ENCODE measurements around the gene TEAD1.
"Not testable (repeated sequence)": the region's sequence is repeated elsewhere in the genome, so short reads cannot be mapped to it uniquely, and the experiment has no call there.

The TEAD1 gene

DNA sequence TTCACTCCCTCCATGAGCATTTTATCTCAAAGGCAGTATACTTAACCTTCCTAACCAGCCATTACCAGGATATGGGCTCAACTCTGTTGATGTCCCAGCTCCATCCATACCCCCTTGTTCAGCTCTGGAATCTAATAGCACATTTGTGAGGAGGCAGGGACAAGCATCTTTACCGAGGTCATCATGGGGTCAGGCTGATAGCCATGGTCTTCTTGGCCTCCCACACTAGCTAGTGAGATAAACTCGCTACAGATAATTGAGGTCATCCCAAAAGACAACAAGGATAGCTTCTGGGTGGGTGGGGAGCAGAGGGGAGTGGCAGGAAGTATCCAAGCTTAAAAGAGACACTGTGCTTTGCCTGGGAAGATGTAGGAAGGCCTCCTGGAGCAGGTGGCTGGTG lies 193.3 kb downstream of the TEAD1 start:
- Histone ChIP-seq H3K4me3 (no peak overlapping the region), H3K27ac (no peak overlapping the region), H3K4me2 (no peak overlapping the region), H3K4me1 (0 out of 20 replicates have a peak, but pooled peaks cover 0 to 5% (median 0%) of the 10 kb centered on the region in 10 experiments), H3K36me3 (no peaks in the 10 kb centered on the region), H3K27me3 (no peaks in the 10 kb centered on the region), H4K20me1 (no peaks in the 10 kb centered on the region), H3K9ac (no peak overlapping the region), H3K9me3 (replicated peaks in 1 of 11) (no peaks in the 10 kb centered on the region)
- no peak for TF ChIP-seq Cebpa-rat (IDR thresholded peaks at IDR 0.05)

- Histone ChIP-seq H3K4me2 (no peak overlapping the region), H3K9ac (no peak overlapping the region), H3K4me3 (no peak overlapping the region), H3K9me3 (replicated peaks in 1 of 11) (no peaks in the 10 kb centered on the region), H4K20me1 (no peaks in the 10 kb centered on the region), H3K4me1 (0 out of 20 replicates have a peak, but pooled peaks cover 0 to 5% (median 0%) of the 10 kb centered on the region in 10 experiments), H3K27ac (no peak overlapping the region), H3K36me3 (no peaks in the 10 kb centered on the region), H3K27me3 (no peaks in the 10 kb centered on the region)
- TF ChIP-seq Cebpa-rat (IDR thresholded peaks at IDR 0.05) = no peak
These were observed 194.3 kb downstream of the TEAD1 start for GRCh38 chr11:12868315-12869073.

- no peak overlapping the region for H3K9ac ChIP-seq
- H3K4me1 ChIP-seq = no peaks in the 10 kb centered on the region
- no peaks in the 10 kb centered on the region for H3K27me3 ChIP-seq
- H3K4me2 ChIP-seq = no peak overlapping the region
- H3K27ac ChIP-seq = no peak overlapping the region
- no peak for TF ChIP-seq Cebpa-rat (IDR thresholded peaks at IDR 0.05)
- H3K4me3 ChIP-seq = no peak overlapping the region
- H3K9me3 ChIP-seq (replicated peaks in 1 of 11) = no peaks in the 10 kb centered on the region
- no peaks in the 10 kb centered on the region for H3K36me3 ChIP-seq
- H4K20me1 ChIP-seq = no peaks in the 10 kb centered on the region
These were observed 197.0 kb downstream of the TEAD1 start for GRCh38 chr11:12871241-12871640.

GRCh38 chr11:12871788-12872321 lies 197.6 kb downstream of the TEAD1 start:
- no peaks in the 10 kb centered on the region for H3K27me3 ChIP-seq
- no peaks in the 10 kb centered on the region for H3K4me1 ChIP-seq
- H3K27ac ChIP-seq = no peak overlapping the region
- H4K20me1 ChIP-seq = no peaks in the 10 kb centered on the region
- no peak overlapping the region for H3K4me2 ChIP-seq
- no peaks in the 10 kb centered on the region for H3K9me3 ChIP-seq (replicated peaks in 1 of 11)
- no peak overlapping the region for H3K9ac ChIP-seq
- H3K36me3 ChIP-seq = no peaks in the 10 kb centered on the region
- H3K4me3 ChIP-seq = no peak overlapping the region
- no peak; a peak in 1 of 22 replicates for TF ChIP-seq Cebpa-rat (IDR thresholded peaks at IDR 0.05)

- H3K4me1 ChIP-seq = no peaks in the 10 kb centered on the region
- TF ChIP-seq Cebpa-rat (IDR thresholded peaks at IDR 0.05) = no peak
- H3K27me3 ChIP-seq = no peaks in the 10 kb centered on the region
- H4K20me1 ChIP-seq = no peaks in the 10 kb centered on the region
- H3K9me3 ChIP-seq (replicated peaks in 1 of 11) = no peaks in the 10 kb centered on the region
- no peak overlapping the region for H3K4me2 ChIP-seq
- no peak overlapping the region for H3K27ac ChIP-seq
- H3K9ac ChIP-seq = no peak overlapping the region
- no peak overlapping the region for H3K4me3 ChIP-seq
- H3K36me3 ChIP-seq = no peaks in the 10 kb centered on the region
These were observed 202.1 kb downstream of the TEAD1 start for GRCh38 chr11:12876340-12876739.

- Histone ChIP-seq H3K27me3 (no peaks in the 10 kb centered on the region), H3K4me1 (no peaks in the 10 kb centered on the region), H3K27ac (no peak overlapping the region), H3K36me3 (no peaks in the 10 kb centered on the region), H3K4me3 (no peak overlapping the region), H3K9me3 (replicated peaks in 1 of 11) (no peaks in the 10 kb centered on the region), H4K20me1 (no peaks in the 10 kb centered on the region), H3K9ac (no peak overlapping the region), H3K4me2 (no peak overlapping the region)
- TF ChIP-seq Cebpa-rat (IDR thresholded peaks at IDR 0.05) = no peak
These were observed 202.8 kb downstream of the TEAD1 start for GRCh38 chr11:12876988-12877387.

- not testable (repeated sequence) for H3K27me3 ChIP-seq; H3K9me3 ChIP-seq (replicated peaks in 1 of 11); H3K9ac ChIP-seq; H3K36me3 ChIP-seq; H3K4me1 ChIP-seq; H3K27ac ChIP-seq; H3K4me3 ChIP-seq; H3K4me2 ChIP-seq; H4K20me1 ChIP-seq
These were observed 203.3 kb downstream of the TEAD1 start for GRCh38 chr11:12877508-12877907.

GRCh38 chr11:12880327-12880726 lies 206.1 kb downstream of the TEAD1 start:
- Histone ChIP-seq H4K20me1 (no peaks in the 10 kb centered on the region), H3K9ac (no peak overlapping the region), H3K36me3 (no peaks in the 10 kb centered on the region), H3K4me3 (no peak overlapping the region), H3K4me2 (no peak overlapping the region), H3K27me3 (no peaks in the 10 kb centered on the region), H3K27ac (no peak overlapping the region), H3K4me1 (no peaks in the 10 kb centered on the region), H3K9me3 (replicated peaks in 1 of 11) (no peaks in the 10 kb centered on the region)
- no peak for TF ChIP-seq Cebpa-rat (IDR thresholded peaks at IDR 0.05)

DNA sequence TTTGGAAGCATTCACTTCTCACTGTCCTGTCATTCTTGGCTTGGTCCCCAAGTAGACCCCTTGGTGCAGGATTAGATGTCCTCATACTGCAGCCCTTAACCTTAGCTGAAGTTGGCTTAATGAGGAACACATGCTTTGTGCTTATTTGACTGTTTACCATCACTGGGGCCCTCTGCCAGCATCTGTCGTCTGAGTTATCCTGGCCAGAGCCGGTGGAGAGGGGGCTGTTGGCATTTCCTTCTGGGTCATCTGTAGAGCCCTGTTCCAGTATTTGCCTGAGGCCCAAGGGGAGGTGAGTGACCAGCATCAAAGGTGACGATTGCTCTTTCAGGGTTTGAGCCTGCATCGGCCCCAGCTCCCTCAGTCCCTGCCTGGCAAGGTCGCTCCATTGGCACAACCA lies 208.4 kb downstream of the TEAD1 start:
- Histone ChIP-seq H3K9ac (no peak overlapping the region), H3K4me2 (no peak overlapping the region), H3K27ac (no peak overlapping the region), H3K4me3 (no peak overlapping the region), H3K9me3 (replicated peaks in 1 of 11) (no peaks in the 10 kb centered on the region), H4K20me1 (no peaks in the 10 kb centered on the region), H3K27me3 (no peaks in the 10 kb centered on the region), H3K36me3 (no peaks in the 10 kb centered on the region), H3K4me1 (peaks cover 0 to 6% (median 5%) of the 10 kb centered on the region in 10 experiments; a peak in 7 of 20 replicates)
- no peak for TF ChIP-seq Cebpa-rat (IDR thresholded peaks at IDR 0.05)

- Histone ChIP-seq H3K4me1 (peaks cover 0 to 12% (median 8%) of the 10 kb centered on the region in 10 experiments; a peak in 14 of 20 replicates), H3K9me3 (replicated peaks in 1 of 11) (no peaks in the 10 kb centered on the region), H3K36me3 (no peaks in the 10 kb centered on the region), H3K4me2 (no peak overlapping the region), H3K27ac (no peak overlapping the region), H3K9ac (no peak overlapping the region), H4K20me1 (no peaks in the 10 kb centered on the region), H3K27me3 (no peaks in the 10 kb centered on the region), H3K4me3 (no peak overlapping the region)
- no peak for TF ChIP-seq Cebpa-rat (IDR thresholded peaks at IDR 0.05)
These were observed 210.6 kb downstream of the TEAD1 start for GRCh38 chr11:12884751-12885318.
